Neural progenitor cell (in vitro differentiated cells): ENCODE results near the gene ATP5PF.

Experiments used
- CTCF ChIP-seq: fragments of 200-600 bp; sonication (generic); IDR thresholded peaks from 2 replicates; pipeline ENCODE4 v1.5.1; 2017; ENCODE audit warnings: antibody characterized with exemption, mild to moderate bottlenecking
- EZH2 ChIP-seq: fragments of 200-600 bp; sonication (generic); IDR thresholded peaks from 2 replicates; pipeline ENCODE4 v1.6.1; 2017; ENCODE audit warnings: antibody characterized with exemption, mild to moderate bottlenecking, moderate library complexity
- EZH2phosphoT487 ChIP-seq: fragments of 200-600 bp; sonication (generic); IDR thresholded peaks from 2 replicates; pipeline ENCODE4 v1.6.1; 2017; ENCODE audit warnings: antibody characterized with exemption

- no peak for TF ChIP-seq EZH2phosphoT487
- no peak for TF ChIP-seq CTCF
- no peak for TF ChIP-seq EZH2
These were observed 24.9 kb upstream of the ATP5PF start for GRCh38 chr21:25759573-25759972.
